Measurements from ENCODE around the gene COL28A1.
"Not testable (repeated sequence)": the region's sequence is repeated elsewhere in the genome, so short reads cannot be mapped to it uniquely, and the experiment has no call there.

The COL28A1 gene

DNA sequence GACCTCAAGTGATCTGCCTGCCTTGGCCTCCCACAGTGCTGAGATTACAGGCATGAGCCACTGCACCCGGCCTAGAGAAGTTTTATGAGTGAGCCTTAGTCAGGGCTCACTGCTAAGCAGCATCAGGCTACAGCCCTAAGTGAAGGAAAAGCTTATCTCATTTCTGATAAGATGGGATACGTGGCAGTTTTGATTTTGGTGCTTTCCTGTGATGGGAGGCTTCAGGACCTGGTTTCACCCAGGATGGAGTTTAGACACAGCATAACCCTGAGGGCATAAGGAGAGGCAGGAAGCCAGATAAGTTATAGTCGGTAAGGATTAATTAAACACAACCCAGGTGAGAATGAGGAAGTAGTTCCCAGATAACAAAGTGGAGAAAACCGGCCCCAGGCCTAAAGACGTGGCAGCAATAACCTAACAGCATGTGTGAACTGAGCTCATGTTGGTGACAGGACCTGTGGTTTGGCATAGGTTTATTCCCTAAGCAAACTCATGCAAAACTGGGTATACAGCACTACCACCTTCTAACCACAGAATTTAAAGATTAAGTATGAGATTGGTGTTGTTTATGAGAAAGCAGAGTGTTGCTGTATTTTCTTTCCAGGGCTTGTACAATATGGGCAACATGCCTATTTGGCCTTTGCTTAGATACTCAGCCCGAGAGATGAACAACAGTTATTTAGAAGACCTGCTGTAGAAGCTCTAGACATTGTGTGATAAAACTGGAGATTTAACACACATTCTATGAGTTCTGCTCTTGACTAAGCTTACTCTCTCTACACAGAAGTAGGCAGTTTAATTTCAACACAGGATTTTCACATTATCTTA is 119.4 kb downstream of the COL28A1 start:
- DNase-seq (ENCODE audit: low read depth in 2 of 2): peak in 1 of 2 donors; percentile 51
- no peak overlapping the region for H3K4me3 ChIP-seq (replicated peaks in 1 of 2; ENCODE audit: low read depth in 2 of 2, low read length in 2 of 2)
- TF ChIP-seq, protein P1, sequence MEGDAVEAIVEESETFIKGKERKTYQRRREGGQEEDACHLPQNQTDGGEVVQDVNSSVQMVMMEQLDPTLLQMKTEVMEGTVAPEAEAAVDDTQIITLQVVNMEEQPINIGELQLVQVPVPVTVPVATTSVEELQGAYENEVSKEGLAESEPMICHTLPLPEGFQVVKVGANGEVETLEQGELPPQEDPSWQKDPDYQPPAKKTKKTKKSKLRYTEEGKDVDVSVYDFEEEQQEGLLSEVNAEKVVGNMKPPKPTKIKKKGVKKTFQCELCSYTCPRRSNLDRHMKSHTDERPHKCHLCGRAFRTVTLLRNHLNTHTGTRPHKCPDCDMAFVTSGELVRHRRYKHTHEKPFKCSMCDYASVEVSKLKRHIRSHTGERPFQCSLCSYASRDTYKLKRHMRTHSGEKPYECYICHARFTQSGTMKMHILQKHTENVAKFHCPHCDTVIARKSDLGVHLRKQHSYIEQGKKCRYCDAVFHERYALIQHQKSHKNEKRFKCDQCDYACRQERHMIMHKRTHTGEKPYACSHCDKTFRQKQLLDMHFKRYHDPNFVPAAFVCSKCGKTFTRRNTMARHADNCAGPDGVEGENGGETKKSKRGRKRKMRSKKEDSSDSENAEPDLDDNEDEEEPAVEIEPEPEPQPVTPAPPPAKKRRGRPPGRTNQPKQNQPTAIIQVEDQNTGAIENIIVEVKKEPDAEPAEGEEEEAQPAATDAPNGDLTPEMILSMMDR (IDR thresholded peaks at IDR 0.05; ENCODE audit: low read depth, low read length): no peak

DNA sequence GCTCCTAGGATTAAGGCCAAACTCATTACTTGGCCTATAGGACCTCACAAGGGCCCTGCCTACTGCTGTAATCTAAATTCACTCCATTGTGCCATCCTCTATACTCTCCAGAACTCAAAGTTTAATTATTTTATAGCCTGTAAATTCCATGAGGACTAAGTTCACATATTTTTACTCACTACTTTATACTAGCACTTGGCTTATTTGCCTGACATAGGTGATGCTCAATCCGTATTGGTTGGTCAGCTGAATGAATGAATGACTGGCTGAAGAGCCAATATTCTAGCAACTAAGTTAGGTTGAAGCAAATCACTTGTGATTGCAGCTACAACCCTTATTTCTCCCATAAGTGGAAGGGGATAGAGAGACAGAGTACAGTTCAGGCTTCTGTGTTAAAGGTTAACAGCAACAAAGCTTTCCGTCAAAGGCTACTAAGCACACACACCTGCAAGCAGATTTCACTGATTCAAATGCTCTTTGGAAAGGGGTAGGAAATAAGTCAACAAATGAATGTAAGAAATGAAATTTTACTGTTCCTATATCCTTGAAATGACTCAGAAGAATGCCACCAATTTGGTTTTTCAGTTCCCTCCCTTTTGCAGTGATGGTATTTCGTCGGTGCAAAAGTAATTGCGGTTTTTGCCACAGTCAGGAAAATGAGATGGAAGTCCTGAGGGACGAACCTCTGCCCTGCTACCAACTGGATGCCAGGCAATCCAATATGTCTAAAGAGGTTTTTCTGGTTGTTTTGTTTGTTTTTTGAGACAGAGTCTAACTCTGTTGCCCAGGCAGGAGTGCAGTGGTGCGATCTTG is 120.7 kb downstream of the COL28A1 start:
- no peak for DNase-seq (ENCODE audit: low read depth in 2 of 2)
- H3K4me3 ChIP-seq (replicated peaks in 1 of 2; ENCODE audit: low read depth in 2 of 2, low read length in 2 of 2): no peak overlapping the region
- TF ChIP-seq, protein P1 (IDR thresholded peaks at IDR 0.05; ENCODE audit: low read depth, low read length): no peak

DNA sequence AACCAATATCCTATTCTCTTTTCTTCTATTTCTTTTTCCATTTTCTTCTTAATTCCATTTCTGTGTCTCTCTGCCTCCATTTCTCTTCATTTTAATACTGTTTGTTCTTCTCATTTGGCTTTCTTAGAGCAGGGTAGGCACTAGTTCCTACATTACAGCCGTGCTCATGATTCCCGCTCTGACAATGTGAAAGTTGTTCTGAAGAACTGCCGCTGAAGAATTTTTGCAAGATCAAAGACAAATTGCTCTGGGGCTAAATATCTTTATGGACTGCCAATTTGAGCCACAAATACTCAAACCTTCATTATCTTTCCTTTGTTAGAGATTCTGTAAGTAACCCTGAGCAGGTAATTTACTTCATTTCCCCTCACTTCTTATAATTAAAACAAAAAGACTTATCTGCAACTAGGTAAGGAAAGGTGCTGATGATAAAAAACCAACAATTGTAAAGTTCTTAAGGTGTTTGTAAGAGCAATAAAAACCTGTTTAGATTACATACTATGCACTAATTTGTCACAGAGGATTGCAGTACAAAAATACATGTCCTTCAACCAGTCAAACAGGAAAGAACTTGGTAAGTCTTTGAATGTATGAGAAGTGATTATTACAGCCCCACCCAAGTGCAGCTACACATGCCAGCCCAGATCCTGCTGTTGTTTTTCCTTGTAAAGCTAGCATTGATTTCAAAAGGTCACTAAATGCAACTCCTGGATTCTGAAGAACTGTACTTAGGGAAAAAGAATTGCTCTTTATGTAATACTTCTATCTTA is 127.5 kb downstream of the COL28A1 start:
- H3K4me3 ChIP-seq (replicated peaks in 1 of 2; ENCODE audit: low read depth in 2 of 2, low read length in 2 of 2): no peak overlapping the region
- DNase-seq (ENCODE audit: low read depth in 2 of 2): no peak
- TF ChIP-seq, protein P1 (IDR thresholded peaks at IDR 0.05; ENCODE audit: low read depth, low read length): no peak

DNA sequence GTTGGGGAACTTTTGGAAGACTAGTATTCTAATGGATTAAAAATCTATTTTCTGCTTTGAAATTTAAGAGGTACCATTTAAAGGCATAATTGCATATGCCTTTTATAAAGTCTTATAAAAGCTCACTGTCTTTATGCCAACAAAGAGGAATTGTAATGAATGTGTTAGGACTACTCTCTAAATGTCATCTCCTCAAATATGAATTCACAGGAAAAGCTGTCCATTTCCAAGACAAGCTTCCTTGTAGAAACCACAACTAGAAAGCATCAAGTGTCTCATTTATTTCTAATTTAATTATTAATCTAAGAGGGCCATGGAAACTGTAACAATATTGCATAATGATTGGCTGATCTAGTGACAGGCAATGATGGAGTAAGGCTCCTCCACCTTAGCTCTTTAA is 130.2 kb downstream of the COL28A1 start:
- no peak for DNase-seq (ENCODE audit: low read depth in 2 of 2)
- no peak overlapping the region for H3K4me3 ChIP-seq (replicated peaks in 1 of 2; ENCODE audit: low read depth in 2 of 2, low read length in 2 of 2)
- TF ChIP-seq, protein P1 (IDR thresholded peaks at IDR 0.05; ENCODE audit: low read depth, low read length): no peak

DNA sequence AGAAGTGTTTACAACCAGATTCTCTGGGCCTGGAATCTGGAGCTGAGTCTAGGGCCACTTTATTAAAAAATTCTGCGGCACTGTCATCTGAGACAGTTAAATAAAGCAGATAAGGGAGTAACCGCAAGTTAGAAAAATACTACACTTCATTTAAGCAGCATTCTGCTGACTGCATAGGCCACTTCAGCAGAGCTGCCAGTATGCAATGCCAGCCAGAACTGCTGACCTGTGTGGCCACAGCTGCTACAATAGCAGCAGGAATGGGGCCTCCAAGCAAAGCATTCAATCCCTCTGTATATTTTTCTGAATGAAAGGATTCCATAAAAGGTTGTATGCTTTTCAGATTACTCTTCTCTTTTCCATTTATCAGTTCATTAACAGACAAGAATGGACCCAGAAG is 136.0 kb downstream of the COL28A1 start:
- peak in 1 of 2 donors; percentile 4 for DNase-seq (ENCODE audit: low read depth in 2 of 2)
- H3K4me3 ChIP-seq (replicated peaks in 1 of 2; ENCODE audit: low read depth in 2 of 2, low read length in 2 of 2): no peak overlapping the region
- TF ChIP-seq, protein P1 (IDR thresholded peaks at IDR 0.05; ENCODE audit: low read depth, low read length): no peak

DNA sequence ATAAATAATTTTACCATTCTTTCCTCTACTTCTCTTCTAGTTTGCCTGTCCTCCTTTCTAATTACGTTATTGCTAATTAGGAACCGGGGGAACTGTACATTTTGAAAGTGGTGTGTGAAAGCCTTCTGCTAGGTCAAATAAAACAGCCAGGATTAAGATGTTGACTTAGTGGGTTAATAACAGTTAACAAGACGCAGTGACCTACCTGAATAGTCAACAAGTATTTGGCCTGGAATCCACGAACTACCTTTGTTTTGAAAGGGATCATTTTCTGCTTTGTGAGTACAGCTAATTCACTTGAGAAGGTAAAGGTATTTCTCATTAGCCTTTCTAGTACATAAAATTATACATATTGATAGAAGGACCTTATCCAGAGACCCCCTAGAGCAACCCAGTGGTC is 139.9 kb downstream of the COL28A1 start:
- no peak for DNase-seq (ENCODE audit: low read depth in 2 of 2)
- TF ChIP-seq, protein P1 (IDR thresholded peaks at IDR 0.05; ENCODE audit: low read depth, low read length): no peak
- H3K4me3 ChIP-seq (replicated peaks in 1 of 2; ENCODE audit: low read depth in 2 of 2, low read length in 2 of 2): no peak overlapping the region

DNA sequence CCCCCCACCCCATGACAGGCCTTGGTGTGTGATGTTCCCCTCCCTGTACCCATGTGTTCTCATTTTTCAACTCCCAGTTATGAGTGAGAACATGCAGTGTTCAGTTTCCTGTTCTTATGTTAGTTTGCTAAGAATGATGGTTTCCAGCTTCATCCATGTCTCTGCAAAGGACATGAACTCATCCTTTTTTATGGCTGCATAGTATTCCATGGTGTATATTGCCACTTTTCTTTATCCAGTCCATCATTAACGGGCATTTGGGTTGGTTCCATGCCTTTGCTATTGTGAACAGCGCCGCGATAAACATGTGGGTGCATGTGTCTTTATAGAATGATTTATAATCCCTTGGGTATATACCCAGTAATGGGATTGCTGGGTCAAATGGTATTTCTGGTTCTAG is 147.5 kb downstream of the COL28A1 start:
- not testable (repeated sequence) for H3K4me3 ChIP-seq (replicated peaks in 1 of 2; ENCODE audit: low read depth in 2 of 2, low read length in 2 of 2); DNase-seq (ENCODE audit: low read depth in 2 of 2)
